Esophagus mucosa (tissue), 1 donor: Measurements from ENCODE around the gene HYAL3. TPM values are rescaled to one million over a fixed set of nuclear protein-coding genes. Genes with fewer than 3 reads are reported as not detected.
"Not testable (repeated sequence)": the region's sequence is repeated elsewhere in the genome, so short reads cannot be mapped to it uniquely, and the experiment has no call there.

ENCODE experiments used
- ATAC-seq: fragments of 200-7000 bp; cut with Tn5 transposase; one replicate; pipeline ENCODE4 v1.9.1; 2020
- total RNA-seq: library from RNA; stranded (reverse); gene quantifications from one replicate; pipeline ENCODE4 v1.2.4, GENCODE V29; 2023
- donor health status: DM: yes; HTN: yes; CAD: no.

The HYAL3 gene
- total RNA-seq, 1 donor from 2014 or later = 4.8 TPM

- not testable (repeated sequence) for ATAC-seq
Observed at GRCh38 chr3:50312041-50312440, 12.8 kb upstream of the HYAL3 start.

DNA sequence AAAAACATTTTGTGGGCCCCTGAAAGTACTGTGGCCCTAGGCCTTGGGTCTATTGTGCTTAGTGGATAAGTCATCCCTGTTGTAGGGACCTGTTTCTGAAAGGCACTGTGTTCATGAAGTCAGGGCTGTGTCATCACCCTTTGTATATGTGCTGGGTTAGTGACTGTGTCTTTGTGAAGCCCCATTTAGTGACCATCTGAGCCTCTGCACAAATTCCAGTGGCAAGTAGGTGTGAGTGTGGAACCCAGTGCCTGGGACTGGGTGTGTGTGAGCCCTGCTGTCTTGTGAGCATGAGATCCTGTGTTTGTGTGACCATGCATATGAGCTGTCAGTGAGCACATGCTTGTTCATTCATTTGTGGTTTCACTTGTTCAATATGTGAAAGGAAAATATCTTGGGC is 5.4 kb upstream of the HYAL3 start:
- no peak for ATAC-seq

DNA sequence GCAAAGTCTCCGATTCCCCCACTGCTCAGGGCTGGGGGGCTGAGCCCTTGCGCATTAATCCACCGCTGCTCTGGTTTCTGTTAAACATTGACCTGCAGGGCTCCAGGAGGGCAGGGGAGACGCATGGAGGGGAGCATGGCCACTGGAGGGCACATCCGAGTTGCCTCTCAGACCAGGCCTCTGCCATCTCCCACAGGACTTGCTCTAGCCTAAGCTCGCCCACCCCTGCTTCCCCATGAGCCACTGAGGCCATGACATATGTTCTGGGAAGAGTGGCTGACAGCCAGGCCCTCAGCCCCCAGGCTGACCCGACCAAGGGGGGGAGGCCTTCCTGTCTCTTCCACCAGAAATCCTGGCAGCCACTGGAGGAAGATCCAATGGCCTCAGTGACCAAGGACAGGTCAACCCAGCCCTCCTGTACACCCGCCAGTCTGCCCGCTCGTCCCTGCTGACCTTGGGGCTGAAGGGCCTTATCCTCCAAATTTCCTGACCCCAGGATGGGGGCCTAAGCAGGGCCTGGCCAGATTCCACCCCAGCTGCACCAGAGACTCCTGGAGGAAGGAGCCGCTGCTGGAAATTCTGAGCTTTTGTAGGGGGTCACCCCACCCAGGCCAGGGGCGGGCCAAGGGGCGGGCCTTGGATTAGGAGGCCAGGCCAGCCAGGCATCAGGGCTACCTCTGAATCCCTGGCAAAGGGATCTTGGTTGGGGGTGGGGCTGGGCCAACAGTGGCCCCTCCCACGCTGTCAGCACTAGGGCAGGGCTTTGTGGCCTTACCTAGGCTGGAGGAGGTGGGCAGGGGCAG is 4.0 kb upstream of the HYAL3 start, which contains the start of gene HYAL1:
Gene HYAL1, minus strand, starts transcription at position 562 of the 803 bp plus-strand sequence. CDS start 618 bp downstream, outside the sequence.
- peak; percentile 9 for ATAC-seq

- no peak for ATAC-seq
Observed at GRCh38 chr3:50302095-50303012, 3.1 kb upstream of the HYAL3 start.

DNA sequence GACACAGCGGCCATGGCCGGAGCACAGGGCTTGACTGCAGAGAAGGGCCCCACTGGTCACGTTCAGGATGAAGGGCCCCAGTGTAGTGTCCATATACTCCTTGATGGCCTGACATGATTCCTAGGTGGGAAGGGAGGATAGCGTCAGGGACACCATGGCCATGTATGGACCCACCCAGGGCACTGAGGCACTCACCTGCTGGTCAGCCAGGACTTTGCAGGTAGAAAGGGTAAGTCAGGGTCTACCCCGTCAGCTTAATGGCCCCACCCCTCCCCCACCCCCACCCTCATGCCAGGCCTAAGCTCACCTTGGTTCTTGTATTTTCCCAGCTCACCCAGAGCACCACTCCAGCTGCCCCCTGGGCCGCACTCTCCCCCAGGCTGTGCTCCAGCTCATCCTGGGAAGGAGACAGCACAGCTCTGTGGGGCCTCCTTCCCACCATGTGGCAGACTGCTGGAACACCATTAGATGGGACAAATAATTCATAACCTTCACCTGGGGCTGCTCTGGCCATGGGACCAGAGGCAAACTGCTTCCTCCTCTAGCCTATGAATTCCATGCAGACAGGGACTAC is 1.6 kb upstream of the HYAL3 start:
- no peak for ATAC-seq

GRCh38 chr3:50299929-50300680 is 900 bp upstream of the HYAL3 start:
- ATAC-seq = peak; percentile 12

DNA sequence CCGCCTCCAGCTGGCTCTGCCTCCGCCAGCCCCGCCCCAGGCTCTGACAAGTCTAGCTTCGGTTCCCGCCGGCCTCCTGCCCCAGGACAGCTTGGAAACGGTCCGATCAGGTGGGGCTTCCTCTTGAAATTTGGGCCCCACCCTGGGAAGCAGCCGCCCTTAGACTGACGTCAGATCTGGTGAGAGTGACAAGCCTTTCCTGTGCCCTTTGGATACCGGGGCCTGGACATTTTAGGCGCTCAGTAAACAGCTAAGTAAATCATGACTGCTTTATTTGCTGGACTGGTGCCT is 378 bp upstream of the HYAL3 start:
- no peak for ATAC-seq

DNA sequence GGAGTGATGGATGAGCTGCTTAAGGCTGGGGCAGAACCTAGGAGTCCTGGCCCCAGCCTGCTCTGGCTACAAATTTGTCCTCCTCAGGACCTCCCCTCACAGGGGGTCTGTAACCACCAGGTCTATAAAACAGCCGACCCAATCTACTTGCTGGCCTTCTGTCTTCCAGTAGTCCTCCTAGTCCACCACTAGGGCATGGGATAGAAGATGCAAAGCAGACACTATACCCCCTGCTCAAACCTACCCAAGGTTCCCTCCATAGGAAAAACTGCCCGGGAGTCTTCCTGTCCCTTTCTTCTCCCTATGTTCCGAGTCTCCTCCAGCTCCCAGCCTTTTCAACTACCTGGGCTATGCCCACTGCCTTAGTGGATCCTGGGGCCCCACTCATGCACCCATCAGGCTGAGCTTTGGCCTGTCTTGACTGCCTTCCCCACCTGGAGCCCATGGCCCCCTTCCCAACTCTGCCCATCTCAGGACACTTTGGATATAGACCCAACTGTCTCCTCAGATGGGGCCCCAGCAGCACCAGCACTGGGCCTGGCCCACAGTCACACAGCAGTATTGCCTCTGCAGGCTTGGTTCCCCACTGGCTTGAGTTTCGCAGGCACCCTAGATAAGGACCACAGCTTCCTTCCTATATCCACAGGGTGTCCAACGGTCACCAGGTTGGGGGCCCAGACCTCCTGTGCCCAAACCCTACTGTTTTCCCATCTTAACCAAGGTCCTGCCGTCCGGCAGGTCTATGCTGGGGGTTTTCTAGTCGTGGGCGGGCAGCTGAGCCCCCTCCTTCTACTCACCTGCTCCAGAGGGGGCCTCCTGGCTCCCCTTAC is 1.1 kb downstream of the HYAL3 start:
- no peak for ATAC-seq

DNA sequence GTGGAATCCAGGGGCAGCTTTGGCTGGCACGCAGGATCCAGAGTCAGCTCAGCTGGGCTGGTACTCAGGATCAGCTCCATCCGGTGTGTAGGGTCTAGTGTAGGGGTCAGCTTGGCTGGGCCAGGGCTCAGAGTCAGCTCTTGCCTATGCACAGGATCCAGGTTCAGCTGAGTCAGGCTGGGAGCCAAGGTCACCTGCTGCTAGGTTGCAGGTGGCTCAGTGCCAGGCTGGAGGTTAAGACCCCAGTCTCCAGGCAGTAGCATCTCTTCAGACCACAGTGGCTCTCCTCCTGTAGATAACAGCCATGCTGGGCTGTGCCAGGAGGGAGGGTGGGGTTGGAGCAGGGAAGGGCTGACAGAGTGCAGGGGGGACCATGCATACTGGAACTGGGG is 1.8 kb downstream of the HYAL3 start:
- ATAC-seq = no peak

- no peak for ATAC-seq
Observed at GRCh38 chr3:50296721-50297383, 2.4 kb downstream of the HYAL3 start.

- no peak for ATAC-seq
Observed at GRCh38 chr3:50295553-50296431, 3.4 kb downstream of the HYAL3 start.

- ATAC-seq = no peak
Observed at GRCh38 chr3:50294492-50295403, 4.5 kb downstream of the HYAL3 start.

- no peak for ATAC-seq
Observed at GRCh38 chr3:50294089-50294488, 5.1 kb downstream of the HYAL3 start.

- ATAC-seq = no peak
Observed at GRCh38 chr3:50293079-50293801, 6.0 kb downstream of the HYAL3 start.

DNA sequence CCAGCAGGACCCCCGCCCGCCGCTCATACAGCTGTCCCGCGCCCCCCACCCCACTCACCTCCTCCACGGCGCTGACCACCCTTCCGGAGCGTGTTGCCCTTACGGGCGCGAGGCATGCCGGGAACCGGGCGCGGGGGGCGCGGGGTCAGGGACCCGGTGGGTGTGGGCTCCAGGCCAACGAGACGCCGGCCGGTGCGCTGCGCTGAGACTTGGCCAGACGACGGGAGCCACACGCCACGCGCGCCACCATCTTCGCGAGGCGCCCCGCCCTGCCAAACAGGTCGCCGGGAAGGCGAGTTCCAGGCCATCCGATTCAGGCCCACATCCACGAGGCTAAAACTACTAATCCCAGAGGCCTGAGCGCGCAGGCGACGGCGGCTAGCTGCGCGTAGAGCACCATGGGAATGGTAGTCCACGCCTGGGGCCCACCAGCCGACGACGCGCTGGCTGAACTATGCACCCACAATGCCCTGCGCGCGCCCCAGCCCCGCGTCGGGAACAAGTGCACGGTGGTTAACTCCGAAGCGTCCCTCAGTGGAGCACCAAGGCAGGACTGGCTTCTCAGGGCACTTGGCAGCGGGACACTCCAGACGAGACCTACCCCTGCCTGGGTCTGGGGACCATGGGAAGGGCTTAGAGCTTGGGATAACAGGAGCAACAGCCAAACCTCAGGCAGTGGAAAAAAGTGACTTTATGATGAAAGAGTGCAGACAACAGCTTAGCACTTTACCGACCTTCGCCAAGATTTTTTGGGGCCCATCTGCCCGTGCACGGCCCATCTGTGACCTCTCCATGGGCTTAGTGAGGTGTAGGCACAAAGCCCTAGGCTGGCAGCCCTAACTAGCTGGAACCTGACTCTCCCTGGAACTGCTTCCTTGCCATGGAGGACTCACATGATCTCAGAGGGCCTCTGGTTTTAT is 6.8 kb downstream of the HYAL3 start, which contains the start of gene IFRD2:
Gene IFRD2, minus strand, starts transcription at position 271 of the 920 bp plus-strand sequence. Its CDS starts 155 bp downstream, at position 116.
- peak; percentile 92 for ATAC-seq

DNA sequence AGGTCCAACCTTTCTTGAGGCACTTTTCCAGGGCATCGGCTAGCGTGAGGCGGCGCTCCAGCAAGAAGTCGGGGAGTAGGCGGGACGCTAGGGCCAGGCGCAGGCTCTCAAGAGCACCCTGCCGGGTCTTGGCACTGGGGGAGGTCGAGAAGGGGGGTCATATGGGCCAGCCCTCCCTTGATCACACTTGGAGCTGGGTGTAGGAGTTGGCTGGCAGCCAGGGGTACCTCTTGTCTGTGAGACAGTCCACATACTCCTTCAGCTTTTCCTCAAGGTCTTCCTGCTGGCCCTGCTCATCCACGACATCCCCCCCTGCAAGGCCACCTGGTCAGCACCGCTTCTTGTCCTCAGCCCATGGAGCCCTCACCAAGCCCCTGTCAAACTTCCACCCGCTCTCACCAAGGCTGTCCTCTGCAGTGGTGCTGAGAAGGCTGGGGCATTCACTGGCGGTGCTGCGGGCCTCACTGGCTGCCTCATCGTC is 9.0 kb downstream of the HYAL3 start:
- no peak for ATAC-seq

- ATAC-seq = no peak
Observed at GRCh38 chr3:50289130-50289529, 10.1 kb downstream of the HYAL3 start.
